Measurements from ENCODE around the gene COBL. TPM values are rescaled to one million over a fixed set of nuclear protein-coding genes. Genes with fewer than 3 reads are reported as not detected.

Gene COBL
- total RNA-seq, 1 experiment from 2014 or later, result 8.6 TPM

GRCh38 chr7:51289623-51290303 lies 26.8 kb downstream of the COBL start:
- no peaks in the 10 kb centered on the region for H3K9me3 ChIP-seq (ENCODE audit: low read length)
- no peak for ATAC-seq
- DNase-seq, result no peak
- no peak overlapping the region for H2AFZ ChIP-seq (ENCODE audit: low read length)
- no TSS peak for BruUV-seq (replicated peaks)
- POLR2A ChIA-PET (ENCODE audit: unreplicated experiment), result interaction anchor here (0.5 kb wide), 1 partner anchor 480 kb away, joined by 3 read pairs; no protein-coding TSS in a partner anchor
- no peaks in the 10 kb centered on the region for H3K27me3 ChIP-seq (ENCODE audit: low read length)
- intact Hi-C loops (cut with micrococcal nuclease), result no loop called here
- H4K20me1 ChIP-seq (ENCODE audit: low read length), result no peaks in the 10 kb centered on the region
- CTCF ChIA-PET, result no interaction called here
- no peak overlapping the region for H3K27ac ChIP-seq (ENCODE audit: low read length)
- H3K4me1 ChIP-seq (ENCODE audit: insufficient read depth, low read length), result 0 out of 2 replicates have a peak, but pooled peaks cover 8% of the 10 kb centered on the region
- H3F3A ChIP-seq (ENCODE audit: low read length, unreplicated experiment), result no peaks in the 10 kb centered on the region
- no peaks in the 10 kb centered on the region for H3K9me2 ChIP-seq (replicated peaks; ENCODE audit: low read length)
- H3K4me2 ChIP-seq (ENCODE audit: low read length), result no peak overlapping the region
- TF ChIP-seq EZH2 (IDR thresholded peaks at IDR 0.05; ENCODE audit: low read length, unreplicated experiment) (no peak), EZH2phosphoT487 (IDR thresholded peaks at IDR 0.05; ENCODE audit: borderline replicate concordance, low read length) (no peak)
- TF ChIP-seq, protein P1, sequence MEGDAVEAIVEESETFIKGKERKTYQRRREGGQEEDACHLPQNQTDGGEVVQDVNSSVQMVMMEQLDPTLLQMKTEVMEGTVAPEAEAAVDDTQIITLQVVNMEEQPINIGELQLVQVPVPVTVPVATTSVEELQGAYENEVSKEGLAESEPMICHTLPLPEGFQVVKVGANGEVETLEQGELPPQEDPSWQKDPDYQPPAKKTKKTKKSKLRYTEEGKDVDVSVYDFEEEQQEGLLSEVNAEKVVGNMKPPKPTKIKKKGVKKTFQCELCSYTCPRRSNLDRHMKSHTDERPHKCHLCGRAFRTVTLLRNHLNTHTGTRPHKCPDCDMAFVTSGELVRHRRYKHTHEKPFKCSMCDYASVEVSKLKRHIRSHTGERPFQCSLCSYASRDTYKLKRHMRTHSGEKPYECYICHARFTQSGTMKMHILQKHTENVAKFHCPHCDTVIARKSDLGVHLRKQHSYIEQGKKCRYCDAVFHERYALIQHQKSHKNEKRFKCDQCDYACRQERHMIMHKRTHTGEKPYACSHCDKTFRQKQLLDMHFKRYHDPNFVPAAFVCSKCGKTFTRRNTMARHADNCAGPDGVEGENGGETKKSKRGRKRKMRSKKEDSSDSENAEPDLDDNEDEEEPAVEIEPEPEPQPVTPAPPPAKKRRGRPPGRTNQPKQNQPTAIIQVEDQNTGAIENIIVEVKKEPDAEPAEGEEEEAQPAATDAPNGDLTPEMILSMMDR (conservative IDR thresholded peaks at IDR 0.05; ENCODE audit: low read depth, low read length), result no peak
- no peak overlapping the region for H3K4me3 ChIP-seq (ENCODE audit: low read length)
- H3K9ac ChIP-seq (ENCODE audit: low read length), result no peak overlapping the region
- 0 out of 2 replicates have a peak, but pooled peaks cover 9% of the 10 kb centered on the region for H3K79me2 ChIP-seq (ENCODE audit: low read length)
- H3K36me3 ChIP-seq (ENCODE audit: low read depth, low read length), result no peaks in the 10 kb centered on the region

GRCh38 chr7:51288896-51289622 lies 27.6 kb downstream of the COBL start:
- intact Hi-C loops (cut with micrococcal nuclease), result no loop called here
- POLR2A ChIA-PET (ENCODE audit: unreplicated experiment), result interaction anchor here (0.5 kb wide), 1 partner anchor 479 kb away, joined by 3 read pairs; no protein-coding TSS in a partner anchor
- H3K27me3 ChIP-seq (ENCODE audit: low read length), result no peaks in the 10 kb centered on the region
- no peak overlapping the region for H3K4me2 ChIP-seq (ENCODE audit: low read length)
- no peaks in the 10 kb centered on the region for H3K9me2 ChIP-seq (replicated peaks; ENCODE audit: low read length)
- H2AFZ ChIP-seq (ENCODE audit: low read length), result no peak overlapping the region
- DNase-seq, result peak; percentile 7
- no peaks in the 10 kb centered on the region for H3K9me3 ChIP-seq (ENCODE audit: low read length)
- no peak overlapping the region for H3K9ac ChIP-seq (ENCODE audit: low read length)
- CTCF ChIA-PET, result no interaction called here
- TF ChIP-seq, protein P1 (conservative IDR thresholded peaks at IDR 0.05; ENCODE audit: low read depth, low read length), result no peak
- TF ChIP-seq EZH2 (IDR thresholded peaks at IDR 0.05; ENCODE audit: low read length, unreplicated experiment), result no peak
- TF ChIP-seq EZH2phosphoT487 (IDR thresholded peaks at IDR 0.05; ENCODE audit: borderline replicate concordance, low read length), result no peak
- H3K4me3 ChIP-seq (ENCODE audit: low read length), result no peak overlapping the region
- no TSS peak for BruUV-seq (replicated peaks)
- H4K20me1 ChIP-seq (ENCODE audit: low read length), result no peaks in the 10 kb centered on the region
- no peak overlapping the region for H3K27ac ChIP-seq (ENCODE audit: low read length)
- ATAC-seq, result peak; percentile 31; the same call in 1 of the 2 replicates
- no peaks in the 10 kb centered on the region for H3F3A ChIP-seq (ENCODE audit: low read length, unreplicated experiment)
- H3K4me1 ChIP-seq (ENCODE audit: insufficient read depth, low read length), result 0 out of 2 replicates have a peak, but pooled peaks cover 8% of the 10 kb centered on the region
- 0 out of 2 replicates have a peak, but pooled peaks cover 9% of the 10 kb centered on the region for H3K79me2 ChIP-seq (ENCODE audit: low read length)
- H3K36me3 ChIP-seq (ENCODE audit: low read depth, low read length), result no peaks in the 10 kb centered on the region

Measured in PC-3 (cell line).